ENCODE data around the gene SHROOM3.

DNA sequence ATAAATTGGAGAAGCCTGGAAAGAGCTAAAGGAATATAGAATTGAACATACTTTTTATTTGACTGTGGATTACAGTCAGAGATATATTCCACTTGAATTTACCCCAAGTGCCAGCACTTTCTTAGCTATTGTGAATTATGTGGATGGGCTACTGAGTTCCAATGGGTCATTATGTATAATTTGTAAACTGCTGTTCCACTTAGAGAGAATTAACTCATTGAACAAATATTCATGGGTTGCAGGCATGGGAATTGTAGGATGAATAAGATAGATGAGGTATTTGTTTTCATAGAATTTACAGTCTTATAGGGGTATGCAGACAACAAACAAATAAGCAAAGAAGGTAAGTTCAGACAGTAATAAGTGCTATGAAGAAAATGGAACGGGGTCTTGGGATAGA lies 195.7 kb downstream of the SHROOM3 start:
- TF ChIP-seq CEBPB (IDR thresholded peaks at IDR 0.05) = no peak
- TF ChIP-seq NFIC (IDR thresholded peaks at IDR 0.05) = no peak
- no peak for TF ChIP-seq EP300 (IDR thresholded peaks at IDR 0.05; ENCODE audit: borderline replicate concordance)
- TF ChIP-seq TEAD4 (IDR thresholded peaks at IDR 0.05) = no peak
- no peak for TF ChIP-seq RAD21 (IDR thresholded peaks at IDR 0.05; ENCODE audit: low read depth)
- no peak for TF ChIP-seq MAX (IDR thresholded peaks at IDR 0.05)
- no peak for TF ChIP-seq FOXM1 (IDR thresholded peaks at IDR 0.05; ENCODE audit: borderline replicate concordance, low read depth)

Measured in Ishikawa (cell line).